ENCODE measurements around the gene SYNE3.

Gene SYNE3

GRCh38 chr14:95474941-95475340 is 41.5 kb downstream of the SYNE3 start:
- TF ChIP-seq CTCF (IDR thresholded peaks at IDR 0.05; ENCODE audit: low read depth, low read length), result no peak

GRCh38 chr14:95474486-95474885 is 42.0 kb downstream of the SYNE3 start:
- no peak for DNase-seq (ENCODE audit: low read depth in 2 of 2)
- no peak for TF ChIP-seq CTCF (IDR thresholded peaks at IDR 0.05; ENCODE audit: low read depth, low read length)
- H3K4me3 ChIP-seq (replicated peaks in 1 of 2; ENCODE audit: low read depth in 2 of 2, low read length in 2 of 2), result no peak overlapping the region

More at GRCh38 chr14:95474941-95475340, 41.5 kb downstream of the SYNE3 start:
- no peak overlapping the region for H3K4me3 ChIP-seq (replicated peaks in 1 of 2; ENCODE audit: low read depth in 2 of 2, low read length in 2 of 2)
- DNase-seq (ENCODE audit: low read depth in 2 of 2), result no peak

GRCh38 chr14:95472819-95473251 is 43.6 kb downstream of the SYNE3 start:
- no peak for TF ChIP-seq CTCF (IDR thresholded peaks at IDR 0.05; ENCODE audit: low read depth, low read length)
- H3K4me3 ChIP-seq (replicated peaks in 1 of 2; ENCODE audit: low read depth in 2 of 2, low read length in 2 of 2), result no peak overlapping the region
- DNase-seq (ENCODE audit: low read depth in 2 of 2), result no peak

GRCh38 chr14:95471476-95471875 is 45.0 kb downstream of the SYNE3 start:
- no peak overlapping the region for H3K4me3 ChIP-seq (replicated peaks in 1 of 2; ENCODE audit: low read depth in 2 of 2, low read length in 2 of 2)
- no peak for TF ChIP-seq CTCF (IDR thresholded peaks at IDR 0.05; ENCODE audit: low read depth, low read length)
- DNase-seq (ENCODE audit: low read depth in 2 of 2), result no peak

GRCh38 chr14:95471016-95471415 is 45.4 kb downstream of the SYNE3 start:
- no peak for TF ChIP-seq CTCF (IDR thresholded peaks at IDR 0.05; ENCODE audit: low read depth, low read length)
- no peak overlapping the region for H3K4me3 ChIP-seq (replicated peaks in 1 of 2; ENCODE audit: low read depth in 2 of 2, low read length in 2 of 2)
- no peak for DNase-seq (ENCODE audit: low read depth in 2 of 2)

GRCh38 chr14:95469134-95469481 is 47.3 kb downstream of the SYNE3 start:
- DNase-seq (ENCODE audit: low read depth in 2 of 2), result no peak
- no peak for TF ChIP-seq CTCF (IDR thresholded peaks at IDR 0.05; ENCODE audit: low read depth, low read length)

GRCh38 chr14:95468448-95469133 is 47.9 kb downstream of the SYNE3 start:
- no peak for TF ChIP-seq CTCF (IDR thresholded peaks at IDR 0.05; ENCODE audit: low read depth, low read length)
- DNase-seq (ENCODE audit: low read depth in 2 of 2), result no peak
- no peak overlapping the region for H3K4me3 ChIP-seq (replicated peaks in 1 of 2; ENCODE audit: low read depth in 2 of 2, low read length in 2 of 2)

More at GRCh38 chr14:95469134-95469481, 47.3 kb downstream of the SYNE3 start:
- no peak overlapping the region for H3K4me3 ChIP-seq (replicated peaks in 1 of 2; ENCODE audit: low read depth in 2 of 2, low read length in 2 of 2)

All from cardiac fibroblast (primary cell).